ENCODE measurements around the gene ERICH2. TPM values are rescaled to one million over a fixed set of nuclear protein-coding genes. Genes with fewer than 3 reads are reported as not detected.

ERICH2 gene
- total RNA-seq, 1 experiment from 2014 or later = 0.74 TPM

GRCh38 chr2:170736628-170737027, 33.5 kb upstream of the ERICH2 start:
- DNase-seq (ENCODE audit: low read depth, low spot score) (no peak), ATAC-seq (no peak)
- in situ Hi-C loops (cut with HindIII; ENCODE audit: low pct_unique_long_range_greater_than_20kb, low sequenced_read_pairs) = no loop called here
- Histone ChIP-seq H3K27ac (ENCODE audit: low read length) (no peak overlapping the region), H3K36me3 (ENCODE audit: control insufficient read depth, insufficient read depth, low read length) (no peaks in the 10 kb centered on the region), H3K4me3 (ENCODE audit: low read depth in 2 of 2, low read length in 2 of 2) (no peak overlapping the region), H3K9me3 (ENCODE audit: control insufficient read depth, insufficient read depth, low read depth, low read length) (no peaks in the 10 kb centered on the region), H3K27me3 (ENCODE audit: control insufficient read depth, insufficient read depth, low read length) (no peaks in the 10 kb centered on the region), H3K4me1 (ENCODE audit: control insufficient read depth, insufficient read depth, low read length) (peaks cover 5% of the 10 kb centered on the region; the same call in 1 of the 2 replicates)
- TF ChIP-seq REST (IDR thresholded peaks at IDR 0.05; ENCODE audit: insufficient read depth in 1 of 2, low read depth in 2 of 2, low read length in 1 of 2) = no peak
- intact Hi-C loops (cut with micrococcal nuclease; ENCODE audit: unreplicated experiment) = no loop called here
- ChIA-PET POLR2A (no interaction called here), CTCF (no interaction called here)
- BruUV-seq (replicated peaks) = no TSS peak

GRCh38 chr2:170737406-170737805, 32.8 kb upstream of the ERICH2 start:
- Histone ChIP-seq H3K36me3 (ENCODE audit: control insufficient read depth, insufficient read depth, low read length) (no peaks in the 10 kb centered on the region), H3K4me3 (ENCODE audit: low read depth in 2 of 2, low read length in 2 of 2) (no peak overlapping the region), H3K9me3 (ENCODE audit: control insufficient read depth, insufficient read depth, low read depth, low read length) (no peaks in the 10 kb centered on the region), H3K27me3 (ENCODE audit: control insufficient read depth, insufficient read depth, low read length) (no peaks in the 10 kb centered on the region), H3K4me1 (ENCODE audit: control insufficient read depth, insufficient read depth, low read length) (peaks cover 5% of the 10 kb centered on the region; the same call in 1 of the 2 replicates), H3K27ac (ENCODE audit: low read length) (no peak overlapping the region)
- intact Hi-C loops (cut with micrococcal nuclease; ENCODE audit: unreplicated experiment) (no loop called here), in situ Hi-C loops (cut with HindIII; ENCODE audit: low pct_unique_long_range_greater_than_20kb, low sequenced_read_pairs) (no loop called here)
- CTCF ChIA-PET = interaction anchor here (0.8 kb wide), 1 partner anchor 26 kb away, joined by 4 read pairs; no protein-coding TSS in a partner anchor
- no peak for TF ChIP-seq CTCF (IDR thresholded peaks at IDR 0.05)
- TF ChIP-seq REST (IDR thresholded peaks at IDR 0.05; ENCODE audit: insufficient read depth in 1 of 2, low read depth in 2 of 2, low read length in 1 of 2) = no peak
- TF ChIP-seq POLR2AphosphoS5 (IDR thresholded peaks at IDR 0.05; ENCODE audit: low read depth, low read length) = no peak
- TF ChIP-seq SIN3A (IDR thresholded peaks at IDR 0.05; ENCODE audit: borderline replicate concordance, insufficient read depth, low read depth, low read length) = no peak
- TF ChIP-seq TCF7L2 (IDR thresholded peaks at IDR 0.05; ENCODE audit: low read depth, low read length) = no peak
- POLR2A ChIA-PET = no interaction called here
- BruUV-seq (replicated peaks) = no TSS peak
- ATAC-seq (no peak), DNase-seq (ENCODE audit: low read depth, low spot score) (no peak)
